Putamen (tissue), 1 donor: Measurements from ENCODE around the gene MYRFL.
"Not testable (repeated sequence)": the region's sequence is repeated elsewhere in the genome, so short reads cannot be mapped to it uniquely, and the experiment has no call there.

Experiments
- DNase-seq: peaks from one replicate; pipeline ENCODE4 v3.0.0-alpha.2; 2016; ENCODE audit warnings: low spot score

MYRFL gene

GRCh38 chr12:69844416-69844815 lies 19.4 kb downstream of the MYRFL start:
- DNase-seq = no peak

GRCh38 chr12:69844836-69845235 lies 19.8 kb downstream of the MYRFL start:
- no peak for DNase-seq

- peak; percentile 55 for DNase-seq
Measured at GRCh38 chr12:69846976-69847375, 21.9 kb downstream of the MYRFL start.

- no peak for DNase-seq
Measured at GRCh38 chr12:69851976-69852375, 26.9 kb downstream of the MYRFL start.

- DNase-seq = not testable (repeated sequence)
Measured at GRCh38 chr12:69853176-69853961, 28.3 kb downstream of the MYRFL start.

GRCh38 chr12:69866698-69867097 lies 41.7 kb downstream of the MYRFL start:
- DNase-seq = no peak

- DNase-seq = no peak
Measured at GRCh38 chr12:69868695-69869094, 43.7 kb downstream of the MYRFL start.

GRCh38 chr12:69872804-69873203 lies 47.8 kb downstream of the MYRFL start:
- no peak for DNase-seq

GRCh38 chr12:69873429-69873828 lies 48.4 kb downstream of the MYRFL start:
- no peak for DNase-seq

GRCh38 chr12:69874606-69875005 lies 49.6 kb downstream of the MYRFL start:
- no peak for DNase-seq

- DNase-seq = no peak
Measured at GRCh38 chr12:69875416-69875935, 50.4 kb downstream of the MYRFL start.

GRCh38 chr12:69879007-69879960 lies 54.3 kb downstream of the MYRFL start:
- peak; percentile 80 for DNase-seq

GRCh38 chr12:69880571-69880970 lies 55.5 kb downstream of the MYRFL start:
- no peak for DNase-seq

GRCh38 chr12:69881771-69882170 lies 56.7 kb downstream of the MYRFL start:
- no peak for DNase-seq

- no peak for DNase-seq
Measured at GRCh38 chr12:69884386-69884785, 59.4 kb downstream of the MYRFL start.

GRCh38 chr12:69885658-69886057 lies 60.6 kb downstream of the MYRFL start:
- DNase-seq = no peak

GRCh38 chr12:69886109-69886508 lies 61.1 kb downstream of the MYRFL start:
- no peak for DNase-seq

- no peak for DNase-seq
Measured at GRCh38 chr12:69886715-69887114, 61.7 kb downstream of the MYRFL start.

GRCh38 chr12:69888901-69889300 lies 63.9 kb downstream of the MYRFL start:
- DNase-seq = no peak

GRCh38 chr12:69894800-69895383 lies 69.9 kb downstream of the MYRFL start:
- DNase-seq = no peak

- no peak for DNase-seq
Measured at GRCh38 chr12:69896653-69897381, 71.8 kb downstream of the MYRFL start.

GRCh38 chr12:69897744-69898143 lies 72.7 kb downstream of the MYRFL start:
- peak; percentile 51 for DNase-seq
